ENCODE results near the gene CHCHD4.

- TF ChIP-seq, protein P1, sequence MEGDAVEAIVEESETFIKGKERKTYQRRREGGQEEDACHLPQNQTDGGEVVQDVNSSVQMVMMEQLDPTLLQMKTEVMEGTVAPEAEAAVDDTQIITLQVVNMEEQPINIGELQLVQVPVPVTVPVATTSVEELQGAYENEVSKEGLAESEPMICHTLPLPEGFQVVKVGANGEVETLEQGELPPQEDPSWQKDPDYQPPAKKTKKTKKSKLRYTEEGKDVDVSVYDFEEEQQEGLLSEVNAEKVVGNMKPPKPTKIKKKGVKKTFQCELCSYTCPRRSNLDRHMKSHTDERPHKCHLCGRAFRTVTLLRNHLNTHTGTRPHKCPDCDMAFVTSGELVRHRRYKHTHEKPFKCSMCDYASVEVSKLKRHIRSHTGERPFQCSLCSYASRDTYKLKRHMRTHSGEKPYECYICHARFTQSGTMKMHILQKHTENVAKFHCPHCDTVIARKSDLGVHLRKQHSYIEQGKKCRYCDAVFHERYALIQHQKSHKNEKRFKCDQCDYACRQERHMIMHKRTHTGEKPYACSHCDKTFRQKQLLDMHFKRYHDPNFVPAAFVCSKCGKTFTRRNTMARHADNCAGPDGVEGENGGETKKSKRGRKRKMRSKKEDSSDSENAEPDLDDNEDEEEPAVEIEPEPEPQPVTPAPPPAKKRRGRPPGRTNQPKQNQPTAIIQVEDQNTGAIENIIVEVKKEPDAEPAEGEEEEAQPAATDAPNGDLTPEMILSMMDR (tag by site-specific recombination; IDR thresholded peaks at IDR 0.05): no peak
- TF ChIP-seq ZNF140 (tag by site-specific recombination; IDR thresholded peaks at IDR 0.05) (no peak), ZNF274 (IDR thresholded peaks at IDR 0.05; ENCODE audit: low read length) (no peak), ZNF274 (tag by site-specific recombination; IDR thresholded peaks at IDR 0.05; ENCODE audit: borderline replicate concordance) (no peak), ZNF707 (tag by site-specific recombination; IDR thresholded peaks at IDR 0.05) (no peak), ZBTB7A (tag by site-specific recombination; IDR thresholded peaks at IDR 0.05; ENCODE audit: low read depth) (no peak), REST (tag by site-specific recombination; IDR thresholded peaks at IDR 0.05) (no peak), WT1 (tag by site-specific recombination; IDR thresholded peaks at IDR 0.05) (no peak), ZNF280C (tag by site-specific recombination; IDR thresholded peaks at IDR 0.05) (no peak), ZNF530 (tag by site-specific recombination; IDR thresholded peaks at IDR 0.05; ENCODE audit: low read depth) (no peak), ZNF214 (tag by site-specific recombination; IDR thresholded peaks at IDR 0.05; ENCODE audit: borderline replicate concordance) (no peak), REPIN1 (tag by site-specific recombination; IDR thresholded peaks at IDR 0.05; ENCODE audit: low read depth) (no peak)
- TF ChIP-seq, protein P2, sequence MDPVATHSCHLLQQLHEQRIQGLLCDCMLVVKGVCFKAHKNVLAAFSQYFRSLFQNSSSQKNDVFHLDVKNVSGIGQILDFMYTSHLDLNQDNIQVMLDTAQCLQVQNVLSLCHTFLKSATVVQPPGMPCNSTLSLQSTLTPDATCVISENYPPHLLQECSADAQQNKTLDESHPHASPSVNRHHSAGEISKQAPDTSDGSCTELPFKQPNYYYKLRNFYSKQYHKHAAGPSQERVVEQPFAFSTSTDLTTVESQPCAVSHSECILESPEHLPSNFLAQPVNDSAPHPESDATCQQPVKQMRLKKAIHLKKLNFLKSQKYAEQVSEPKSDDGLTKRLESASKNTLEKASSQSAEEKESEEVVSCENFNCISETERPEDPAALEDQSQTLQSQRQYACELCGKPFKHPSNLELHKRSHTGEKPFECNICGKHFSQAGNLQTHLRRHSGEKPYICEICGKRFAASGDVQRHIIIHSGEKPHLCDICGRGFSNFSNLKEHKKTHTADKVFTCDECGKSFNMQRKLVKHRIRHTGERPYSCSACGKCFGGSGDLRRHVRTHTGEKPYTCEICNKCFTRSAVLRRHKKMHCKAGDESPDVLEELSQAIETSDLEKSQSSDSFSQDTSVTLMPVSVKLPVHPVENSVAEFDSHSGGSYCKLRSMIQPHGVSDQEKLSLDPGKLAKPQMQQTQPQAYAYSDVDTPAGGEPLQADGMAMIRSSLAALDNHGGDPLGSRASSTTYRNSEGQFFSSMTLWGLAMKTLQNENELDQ (tag by site-specific recombination; IDR thresholded peaks at IDR 0.05; ENCODE audit: low read depth): no peak
- TF ChIP-seq, protein P3, sequence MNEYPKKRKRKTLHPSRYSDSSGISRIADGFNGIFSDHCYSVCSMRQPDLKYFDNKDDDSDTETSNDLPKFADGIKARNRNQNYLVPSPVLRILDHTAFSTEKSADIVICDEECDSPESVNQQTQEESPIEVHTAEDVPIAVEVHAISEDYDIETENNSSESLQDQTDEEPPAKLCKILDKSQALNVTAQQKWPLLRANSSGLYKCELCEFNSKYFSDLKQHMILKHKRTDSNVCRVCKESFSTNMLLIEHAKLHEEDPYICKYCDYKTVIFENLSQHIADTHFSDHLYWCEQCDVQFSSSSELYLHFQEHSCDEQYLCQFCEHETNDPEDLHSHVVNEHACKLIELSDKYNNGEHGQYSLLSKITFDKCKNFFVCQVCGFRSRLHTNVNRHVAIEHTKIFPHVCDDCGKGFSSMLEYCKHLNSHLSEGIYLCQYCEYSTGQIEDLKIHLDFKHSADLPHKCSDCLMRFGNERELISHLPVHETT (tag by site-specific recombination; IDR thresholded peaks at IDR 0.05): no peak
- TF ChIP-seq, protein P4, sequence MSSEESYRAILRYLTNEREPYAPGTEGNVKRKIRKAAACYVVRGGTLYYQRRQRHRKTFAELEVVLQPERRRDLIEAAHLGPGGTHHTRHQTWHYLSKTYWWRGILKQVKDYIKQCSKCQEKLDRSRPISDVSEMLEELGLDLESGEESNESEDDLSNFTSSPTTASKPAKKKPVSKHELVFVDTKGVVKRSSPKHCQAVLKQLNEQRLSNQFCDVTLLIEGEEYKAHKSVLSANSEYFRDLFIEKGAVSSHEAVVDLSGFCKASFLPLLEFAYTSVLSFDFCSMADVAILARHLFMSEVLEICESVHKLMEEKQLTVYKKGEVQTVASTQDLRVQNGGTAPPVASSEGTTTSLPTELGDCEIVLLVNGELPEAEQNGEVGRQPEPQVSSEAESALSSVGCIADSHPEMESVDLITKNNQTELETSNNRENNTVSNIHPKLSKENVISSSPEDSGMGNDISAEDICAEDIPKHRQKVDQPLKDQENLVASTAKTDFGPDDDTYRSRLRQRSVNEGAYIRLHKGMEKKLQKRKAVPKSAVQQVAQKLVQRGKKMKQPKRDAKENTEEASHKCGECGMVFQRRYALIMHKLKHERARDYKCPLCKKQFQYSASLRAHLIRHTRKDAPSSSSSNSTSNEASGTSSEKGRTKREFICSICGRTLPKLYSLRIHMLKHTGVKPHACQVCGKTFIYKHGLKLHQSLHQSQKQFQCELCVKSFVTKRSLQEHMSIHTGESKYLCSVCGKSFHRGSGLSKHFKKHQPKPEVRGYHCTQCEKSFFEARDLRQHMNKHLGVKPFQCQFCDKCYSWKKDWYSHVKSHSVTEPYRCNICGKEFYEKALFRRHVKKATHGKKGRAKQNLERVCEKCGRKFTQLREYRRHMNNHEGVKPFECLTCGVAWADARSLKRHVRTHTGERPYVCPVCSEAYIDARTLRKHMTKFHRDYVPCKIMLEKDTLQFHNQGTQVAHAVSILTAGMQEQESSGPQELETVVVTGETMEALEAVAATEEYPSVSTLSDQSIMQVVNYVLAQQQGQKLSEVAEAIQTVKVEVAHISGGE (tag by site-specific recombination; conservative IDR thresholded peaks at IDR 0.05; ENCODE audit: low read depth): no peak
Observed at GRCh38 chr3:14110699-14111098, 14.0 kb downstream of the CHCHD4 start.

Data from HEK293 (cell line).